GM18505 (cell line): ENCODE results near the gene SLN.

Source experiments
- ATAC-seq: cut with Tn5 transposase; IDR thresholded peaks from one replicate; pipeline ENCODE4 v1.9.1; 2021; ENCODE audit not compliant: unreplicated experiment
- POLR2A ChIP-seq: IDR thresholded peaks from 4 replicates; pipeline ENCODE4 v1.6.1; 2011; ENCODE audit warnings: borderline replicate concordance; ENCODE audit not compliant: insufficient read depth, insufficient read length; ENCODE audit errors: extremely low read depth

SLN gene

DNA sequence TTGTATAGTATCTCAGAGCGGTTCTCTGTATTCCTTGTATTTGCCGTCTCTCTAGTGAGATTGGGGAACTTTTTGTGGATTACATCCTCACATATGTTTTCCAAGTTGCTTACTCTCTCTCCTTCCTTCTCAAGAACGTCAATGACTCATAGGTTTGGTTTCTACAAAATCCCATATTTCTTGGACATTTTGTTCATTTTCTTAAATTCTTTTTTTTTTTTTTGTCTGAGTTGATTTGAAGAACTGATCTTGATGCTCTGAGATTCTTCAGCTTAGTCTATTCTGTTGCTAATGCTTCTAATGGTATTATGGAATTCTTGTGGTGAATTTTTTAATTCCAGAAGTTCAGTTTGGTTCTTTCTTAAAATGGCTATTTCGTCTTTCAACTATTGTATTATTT, 28.4 kb upstream of the SLN start:
- no peak for TF ChIP-seq POLR2A
- ATAC-seq: no peak

DNA sequence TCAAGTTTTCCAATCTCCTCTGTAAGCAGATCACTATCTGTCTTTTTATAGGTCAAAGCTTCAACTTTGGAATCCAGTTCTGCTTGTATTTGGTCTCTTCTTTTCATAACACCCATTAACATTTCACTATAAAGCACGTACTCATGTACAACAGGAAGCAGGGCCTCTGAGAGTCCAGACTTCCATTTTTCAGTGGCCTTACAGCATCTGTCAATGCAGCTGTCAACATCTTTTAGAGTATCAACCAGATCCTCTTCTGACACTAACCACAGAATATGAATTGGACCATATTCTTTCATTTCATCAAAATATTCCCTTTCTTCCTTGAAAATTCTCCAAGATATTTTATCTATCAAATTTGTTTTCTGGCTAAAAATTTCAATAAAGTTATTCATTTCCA, 24.7 kb upstream of the SLN start:
- no peak for ATAC-seq
- no peak for TF ChIP-seq POLR2A

DNA sequence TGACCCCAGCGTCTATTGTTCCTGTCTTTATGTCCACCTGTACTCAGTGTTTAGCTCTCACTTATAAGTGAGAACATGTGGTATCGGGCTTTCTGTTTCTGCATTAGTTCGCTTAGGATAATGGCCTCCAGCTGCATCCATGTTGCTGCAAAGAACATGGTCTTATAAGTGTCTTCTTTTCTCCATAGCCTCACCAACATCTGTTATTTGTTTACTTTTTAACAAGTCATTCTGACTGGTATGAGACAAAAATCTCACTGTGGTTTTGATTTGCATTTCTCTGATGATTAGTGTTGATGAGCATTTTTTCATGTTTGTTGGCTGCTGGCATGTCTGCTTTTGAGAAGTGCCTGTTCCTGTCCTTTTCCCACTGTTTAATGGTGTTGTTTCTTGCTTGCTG, 21.7 kb upstream of the SLN start:
- ATAC-seq: no peak
- TF ChIP-seq POLR2A: no peak

DNA sequence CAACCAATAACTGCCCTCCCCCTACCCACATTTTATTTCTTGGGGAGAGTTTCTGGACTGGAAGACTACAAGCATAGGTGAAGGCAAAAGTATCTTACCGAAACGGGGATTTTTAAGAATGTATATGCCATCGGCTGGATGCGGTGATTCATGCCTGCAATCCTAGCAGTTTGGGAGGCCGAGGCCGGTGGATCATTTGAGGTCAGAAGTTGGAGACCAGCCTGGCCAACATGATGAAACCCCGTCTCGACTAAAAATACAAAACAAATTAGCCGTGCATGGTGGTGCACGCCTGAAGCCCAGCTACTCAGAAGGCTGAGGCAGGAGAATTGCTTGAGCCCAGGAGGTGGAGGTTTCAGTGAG, 20.8 kb upstream of the SLN start:
- no peak for TF ChIP-seq POLR2A
- ATAC-seq: no peak

- no peak for ATAC-seq
- no peak for TF ChIP-seq POLR2A
Observed at GRCh38 chr11:107731941-107732688, 20.3 kb upstream of the SLN start.

GRCh38 chr11:107722662-107723061, 10.8 kb upstream of the SLN start:
- no peak for TF ChIP-seq POLR2A
- ATAC-seq: no peak

- no peak for ATAC-seq
- TF ChIP-seq POLR2A: no peak
Observed at GRCh38 chr11:107721207-107721606, 9.4 kb upstream of the SLN start.

DNA sequence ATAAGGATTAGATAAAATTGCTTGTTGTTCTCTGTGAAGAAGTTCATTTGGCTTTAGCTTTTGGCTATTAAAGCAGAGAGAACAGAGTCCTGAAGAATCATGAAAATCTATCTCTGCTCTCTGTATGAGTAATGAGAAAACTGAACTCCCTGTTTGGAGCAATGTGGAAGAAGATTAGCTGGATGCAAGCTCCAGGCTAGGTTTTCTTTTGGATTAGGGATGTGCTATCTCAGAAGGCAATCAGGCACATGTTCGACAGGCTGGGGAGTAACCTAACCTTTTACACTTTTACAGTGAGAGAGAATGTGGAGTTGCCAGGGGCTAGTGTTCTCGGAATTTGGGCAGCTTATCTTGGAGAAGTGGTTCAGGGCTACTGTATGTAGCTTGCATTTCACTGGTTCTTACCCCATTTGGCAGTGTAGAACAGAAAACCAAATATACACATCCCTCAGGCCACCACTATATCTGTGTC, 8.5 kb upstream of the SLN start:
- TF ChIP-seq POLR2A: no peak
- no peak for ATAC-seq

DNA sequence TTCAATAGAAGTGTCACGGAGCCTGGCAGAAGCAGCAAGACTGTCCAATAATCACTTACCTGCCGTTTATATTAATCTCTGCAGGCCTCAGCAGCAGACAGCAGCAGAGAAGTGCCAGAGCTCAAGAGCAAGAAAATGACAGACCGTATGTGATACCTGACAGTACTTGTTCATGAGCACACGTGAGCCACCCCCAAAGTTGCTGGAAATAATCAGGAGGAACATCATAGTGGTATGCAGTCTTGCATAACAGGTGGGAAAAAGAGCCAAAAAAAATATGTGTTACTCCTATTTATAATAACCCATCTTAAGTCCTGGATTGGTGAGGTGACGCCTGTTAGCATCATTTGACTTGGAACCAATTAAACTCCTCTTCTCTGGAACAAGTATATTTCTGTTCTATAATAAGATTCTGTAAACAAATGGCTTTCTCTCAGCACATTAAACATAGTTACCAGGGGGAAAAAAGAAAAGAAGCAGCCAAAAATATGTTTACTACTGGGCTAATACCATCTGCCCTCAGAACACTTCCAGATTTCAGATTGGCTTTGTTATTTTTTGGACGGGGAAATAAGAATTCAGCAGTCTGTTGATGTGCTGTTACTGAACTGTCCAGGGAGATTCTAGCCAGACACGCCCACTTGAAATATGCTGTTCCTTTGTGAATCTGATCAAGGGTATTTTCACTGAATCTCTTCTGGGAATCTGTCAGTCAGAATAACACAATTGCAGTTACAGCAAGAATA, 7.9 kb upstream of the SLN start:
- no peak for ATAC-seq
- no peak for TF ChIP-seq POLR2A

- TF ChIP-seq POLR2A: no peak
- ATAC-seq: no peak
Observed at GRCh38 chr11:107719073-107719472, 7.2 kb upstream of the SLN start.

- TF ChIP-seq POLR2A: no peak
- ATAC-seq: no peak
Observed at GRCh38 chr11:107716884-107717532, 5.2 kb upstream of the SLN start.

GRCh38 chr11:107713009-107713408, 1.2 kb upstream of the SLN start:
- TF ChIP-seq POLR2A: no peak
- no peak for ATAC-seq

DNA sequence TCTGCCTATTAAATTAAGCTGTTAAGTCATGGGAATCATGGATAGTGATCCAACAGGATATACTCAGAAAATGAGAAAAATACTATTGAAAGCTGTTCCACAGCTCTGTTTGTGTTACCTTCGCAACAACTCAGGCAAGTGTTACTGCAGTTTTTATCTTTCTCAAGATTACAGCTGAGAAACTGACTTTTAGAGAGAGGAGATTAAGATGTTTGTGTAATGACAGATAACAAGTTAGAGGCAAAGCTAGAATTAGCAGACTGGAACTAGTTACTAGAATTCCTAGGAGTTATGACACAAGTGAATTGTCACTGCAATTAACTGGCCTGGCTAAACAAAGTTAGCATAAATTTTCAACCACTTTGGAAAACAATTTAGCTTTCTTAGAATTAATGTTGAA, 1.6 kb downstream of the SLN start:
- no peak for TF ChIP-seq POLR2A
- ATAC-seq: no peak

DNA sequence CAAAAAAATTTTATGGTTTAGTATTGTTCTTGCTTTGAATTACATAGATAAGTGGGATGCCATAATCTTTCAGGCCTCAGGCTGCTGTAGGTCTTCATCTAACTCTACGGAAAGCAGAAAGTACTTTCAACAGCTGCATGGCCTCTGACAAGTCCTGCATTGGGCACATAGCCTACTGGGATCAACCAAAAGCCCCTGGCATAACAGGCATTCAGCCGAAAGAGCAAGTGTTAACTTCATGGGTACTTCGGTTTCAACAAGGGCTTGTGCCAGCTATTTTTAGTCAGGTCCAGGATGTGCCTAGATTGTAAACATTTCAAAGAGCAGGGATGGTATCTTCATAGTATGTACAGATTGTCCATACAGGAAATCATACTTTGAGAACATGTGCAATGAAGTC, 3.1 kb downstream of the SLN start:
- no peak for TF ChIP-seq POLR2A
- ATAC-seq: no peak

DNA sequence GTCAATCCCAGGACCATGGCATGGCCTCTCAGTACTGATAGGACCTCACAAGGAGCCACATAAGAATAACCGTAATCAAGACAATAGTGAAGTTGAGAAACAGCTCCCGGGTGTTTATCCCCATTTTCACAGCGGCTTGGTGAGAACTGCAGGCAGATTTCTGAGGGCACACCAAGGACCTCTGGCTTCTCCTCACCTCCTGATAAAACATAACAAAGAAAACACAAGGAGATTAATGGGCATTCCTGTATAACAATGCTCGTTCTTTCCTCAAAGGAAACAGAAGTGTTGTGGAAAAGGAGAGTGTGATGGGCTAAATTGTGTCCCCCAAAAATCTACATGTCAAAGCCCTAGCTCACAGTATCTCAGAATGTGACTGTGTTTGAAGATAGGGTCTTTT, 4.0 kb downstream of the SLN start:
- ATAC-seq: no peak
- no peak for TF ChIP-seq POLR2A

- no peak for TF ChIP-seq POLR2A
- ATAC-seq: no peak
Observed at GRCh38 chr11:107707215-107707671, 4.6 kb downstream of the SLN start.
